Measurements from ENCODE around the gene SLC7A1.

- TF ChIP-seq CTCF (IDR thresholded peaks at IDR 0.05) = peak in 2 of 4 experiments; percentile 15 to 21
- peak; percentile 47 for TF ChIP-seq POLR2AphosphoS5 (IDR thresholded peaks at IDR 0.05)
Measured at GRCh38 chr13:29595380-29596063, at the start of gene SLC7A1.
